HG03039 (cell line): ENCODE results near the gene SEMA3A.

Experiments used
- ATAC-seq: cut with Tn5 transposase; IDR thresholded peaks from one replicate; pipeline ENCODE4 v1.9.1; 2021; ENCODE audit warnings: mild to moderate bottlenecking, moderate library complexity; ENCODE audit not compliant: unreplicated experiment

The SEMA3A gene

DNA sequence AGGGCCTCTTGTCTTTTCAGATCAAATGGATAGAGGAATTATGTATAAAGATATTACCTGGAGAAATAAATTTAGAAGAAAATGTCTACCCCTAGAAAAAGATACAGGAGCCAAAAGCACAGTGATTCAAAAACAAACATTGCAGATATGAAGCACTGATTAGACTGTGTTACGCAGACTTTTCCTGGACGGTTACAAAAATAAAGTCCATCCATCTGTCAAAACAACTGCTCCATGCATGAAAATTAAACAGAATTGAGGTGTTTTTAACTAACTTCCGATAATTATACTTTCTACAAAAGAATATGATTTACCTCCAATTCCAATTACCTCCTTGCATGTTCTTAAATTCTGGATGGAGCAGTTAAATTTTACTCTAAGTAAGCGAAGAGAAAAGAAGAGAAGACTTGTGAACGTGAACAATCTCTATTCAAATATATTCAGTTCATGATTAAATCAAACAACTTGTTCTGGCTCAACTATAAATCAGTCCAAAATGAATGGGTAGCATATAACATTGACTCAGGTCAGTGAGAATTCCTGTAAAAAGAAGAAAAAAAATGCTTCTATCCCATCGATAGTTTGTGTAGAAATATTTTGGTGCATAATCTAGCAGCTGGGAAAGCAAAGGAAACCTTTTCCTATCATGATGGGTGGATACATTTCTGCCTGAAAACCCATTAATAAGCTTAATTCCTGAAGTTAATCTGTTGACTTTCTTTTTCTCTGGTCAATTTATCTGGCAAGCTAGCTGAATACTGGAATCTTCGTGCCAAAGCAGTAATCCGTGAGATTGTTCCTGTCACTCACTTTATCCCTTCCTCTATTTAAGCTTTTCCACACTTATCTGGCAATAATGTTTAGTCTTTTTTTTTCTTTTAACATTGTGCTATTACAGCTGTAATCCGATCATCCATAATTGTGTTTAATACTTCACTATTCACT lies 80.4 kb downstream of the SEMA3A start:
- ATAC-seq = no peak

DNA sequence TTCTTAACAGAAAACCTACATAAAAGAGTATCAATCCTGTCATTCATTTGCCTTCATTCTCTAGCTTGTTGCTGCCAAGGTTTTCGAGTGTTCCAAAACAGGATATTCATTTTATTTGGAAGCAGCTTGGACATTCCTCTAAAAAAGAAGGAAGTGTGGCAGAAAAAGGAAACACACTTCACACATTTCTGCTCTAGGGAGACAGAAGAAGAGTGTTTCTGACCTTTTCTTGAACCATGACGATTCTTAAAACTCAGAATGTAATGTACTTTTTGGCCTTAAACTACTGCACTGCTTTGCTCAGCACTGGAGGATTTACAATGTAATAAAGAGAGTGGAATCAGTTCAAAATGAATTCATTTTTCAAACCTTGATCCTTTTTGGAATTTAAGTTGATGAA lies 81.3 kb downstream of the SEMA3A start:
- no peak for ATAC-seq

DNA sequence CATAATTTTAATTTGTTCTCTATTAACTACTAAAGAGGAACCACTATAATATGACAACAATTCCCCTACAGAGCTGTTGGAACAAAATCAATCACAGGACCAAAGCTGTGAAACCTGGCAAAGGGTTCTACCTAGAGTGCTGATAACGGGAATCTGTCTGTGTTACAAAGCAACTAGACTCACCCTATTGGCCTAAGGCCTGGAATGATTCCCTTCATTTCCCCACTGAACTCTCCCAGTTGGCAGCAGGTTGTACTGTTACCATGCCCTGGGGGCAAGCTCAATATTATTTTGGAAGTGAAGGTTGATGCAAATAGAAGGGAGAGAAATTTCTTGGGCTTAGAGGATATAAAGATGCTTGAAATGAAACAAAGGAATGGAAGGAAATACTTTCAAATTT lies 81.8 kb downstream of the SEMA3A start:
- ATAC-seq = no peak

DNA sequence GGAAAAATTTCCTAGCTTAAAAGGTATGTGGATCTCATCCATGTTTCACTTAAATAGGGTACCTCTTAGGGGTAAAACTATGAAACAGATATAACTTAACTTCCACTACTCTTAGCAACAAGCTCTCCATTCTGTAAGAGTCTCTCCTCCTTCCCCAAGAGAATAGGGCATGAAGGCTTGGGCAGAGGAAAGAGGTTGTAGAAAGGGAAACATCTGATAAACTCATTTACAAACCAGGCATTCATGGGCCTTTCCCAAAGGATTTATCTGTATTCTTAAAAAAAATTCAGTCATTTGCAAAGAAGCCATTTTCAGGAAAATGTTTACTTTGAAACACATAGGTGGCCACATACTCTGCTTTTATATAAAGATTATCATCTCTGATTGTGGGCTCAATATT lies 82.7 kb downstream of the SEMA3A start:
- no peak for ATAC-seq

DNA sequence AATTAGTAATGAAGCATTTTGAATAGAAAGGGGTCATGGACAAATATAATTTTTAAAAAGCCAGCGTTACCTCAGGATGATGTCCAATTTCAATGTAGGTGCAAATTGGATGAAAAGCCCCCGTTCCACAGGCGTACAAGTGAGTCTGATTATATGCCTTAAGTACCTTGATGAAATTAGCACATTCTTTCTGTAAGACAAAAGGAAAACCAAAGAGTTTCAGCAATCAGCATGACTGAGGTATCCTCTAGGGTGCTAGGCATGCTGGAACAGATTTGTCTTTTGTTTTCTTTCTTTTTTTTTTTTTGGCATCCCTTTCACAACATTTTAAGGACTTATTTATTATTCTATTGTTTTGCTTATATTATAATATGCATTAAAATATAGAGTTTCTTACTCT lies 84.2 kb downstream of the SEMA3A start:
- no peak for ATAC-seq

DNA sequence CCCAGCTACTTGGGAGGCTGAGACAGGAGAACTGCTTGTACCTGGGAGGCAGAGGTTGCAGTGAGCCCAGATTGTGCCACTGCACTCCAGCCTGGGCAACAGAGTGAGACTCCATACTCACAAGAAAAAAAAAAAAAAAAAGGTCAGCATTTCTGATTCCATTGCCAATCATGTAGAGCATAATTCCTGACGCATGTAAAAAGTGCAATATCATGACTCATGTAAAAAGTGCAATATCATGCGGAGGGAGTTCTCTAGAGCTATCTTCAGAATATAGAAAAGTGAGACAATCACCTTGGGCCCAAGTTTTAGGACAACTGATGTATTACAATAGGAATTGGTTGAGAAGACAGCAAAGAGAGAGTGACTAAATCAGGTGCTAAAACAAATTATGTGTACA lies 85.8 kb downstream of the SEMA3A start:
- ATAC-seq = no peak

DNA sequence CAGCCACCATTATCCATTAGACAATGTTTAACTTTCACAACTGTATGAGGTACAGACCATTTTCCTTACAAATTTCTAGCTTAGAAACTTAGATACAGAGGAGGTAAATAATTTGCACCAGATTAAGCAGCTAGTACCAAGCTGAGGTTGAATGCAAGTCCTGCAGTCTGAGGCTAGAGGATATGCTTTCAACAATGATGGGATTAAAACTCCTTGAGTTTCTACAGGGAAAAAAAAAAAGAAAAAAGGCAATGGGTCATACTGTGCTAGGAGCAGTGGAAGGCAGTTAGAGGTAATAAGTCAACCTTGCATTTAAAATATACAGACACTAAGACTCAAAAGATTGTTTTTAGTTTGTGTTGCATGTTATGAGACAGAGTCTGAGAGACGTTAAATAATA lies 86.5 kb downstream of the SEMA3A start:
- no peak for ATAC-seq

DNA sequence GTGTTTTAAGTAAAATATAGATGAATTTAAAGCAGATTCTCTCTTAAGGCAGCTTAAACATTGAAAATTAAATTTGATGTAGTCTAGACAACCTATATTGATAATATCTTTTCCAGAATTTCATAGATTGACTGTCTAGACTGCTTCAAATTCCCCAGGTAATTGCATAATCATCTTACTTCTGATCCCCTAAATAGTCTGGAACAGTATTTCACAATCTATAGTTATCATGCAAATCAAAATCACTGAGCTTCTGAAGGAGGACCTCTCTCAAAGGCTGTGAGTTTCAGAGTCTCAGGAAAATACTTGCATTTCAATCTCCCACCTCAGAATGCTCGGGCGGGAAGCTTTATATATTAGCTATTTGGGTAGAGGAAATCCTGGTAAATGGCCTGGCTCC lies 87.3 kb downstream of the SEMA3A start:
- no peak for ATAC-seq

DNA sequence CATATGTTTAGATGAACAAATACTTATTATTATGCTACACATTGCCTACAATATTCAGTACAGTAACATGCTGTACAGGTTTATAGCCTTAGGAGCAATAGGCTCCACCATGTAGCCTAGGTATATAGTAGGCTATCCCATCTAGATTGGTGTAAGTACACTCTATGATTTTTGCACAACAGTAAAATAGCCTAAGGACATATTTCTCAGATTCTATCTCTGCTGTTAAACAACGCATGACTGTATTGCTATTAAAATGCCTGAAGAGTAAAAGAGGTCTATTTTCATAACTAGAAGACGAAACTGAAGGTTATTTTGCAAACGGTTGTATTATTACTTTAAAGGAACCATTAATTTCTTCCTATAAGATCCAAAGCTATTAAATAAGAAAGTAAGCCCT lies 88.3 kb downstream of the SEMA3A start:
- no peak for ATAC-seq

DNA sequence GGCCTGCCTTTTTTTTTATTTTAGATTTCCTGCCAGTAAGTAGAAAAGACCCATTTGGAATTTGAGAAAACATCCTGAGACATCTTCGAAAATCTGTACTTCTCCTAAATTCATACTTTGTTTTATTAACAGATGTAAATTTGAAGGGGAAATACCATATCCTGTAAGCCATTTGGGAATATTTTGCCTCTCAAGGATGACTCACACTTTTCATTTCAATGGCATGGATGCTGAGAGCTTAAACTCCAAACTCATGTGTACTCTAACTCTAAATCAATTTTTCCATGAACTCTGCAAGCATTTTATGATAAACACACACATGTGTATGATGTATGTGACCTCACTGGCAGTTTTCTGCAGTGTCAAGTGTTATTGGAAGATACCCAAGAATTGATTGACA lies 89.0 kb downstream of the SEMA3A start:
- no peak for ATAC-seq

DNA sequence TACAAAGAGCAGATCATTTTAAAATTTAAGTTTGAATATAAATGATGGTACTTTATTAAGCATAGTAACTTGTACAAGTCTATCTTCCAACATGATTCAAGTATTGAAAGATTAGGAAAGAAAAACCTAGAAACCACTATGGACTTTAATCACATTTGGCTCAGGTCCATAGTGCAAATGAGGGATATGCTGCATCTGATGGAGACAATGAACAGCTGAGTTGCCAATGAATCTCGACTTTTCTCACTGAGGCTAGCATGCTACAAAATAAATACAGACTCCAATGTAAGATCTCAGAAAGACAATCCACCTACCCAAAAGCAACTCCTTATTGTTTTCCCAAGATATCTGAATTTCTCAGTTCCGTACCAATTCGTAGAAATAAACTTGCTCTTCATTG lies 89.8 kb downstream of the SEMA3A start:
- no peak for ATAC-seq

DNA sequence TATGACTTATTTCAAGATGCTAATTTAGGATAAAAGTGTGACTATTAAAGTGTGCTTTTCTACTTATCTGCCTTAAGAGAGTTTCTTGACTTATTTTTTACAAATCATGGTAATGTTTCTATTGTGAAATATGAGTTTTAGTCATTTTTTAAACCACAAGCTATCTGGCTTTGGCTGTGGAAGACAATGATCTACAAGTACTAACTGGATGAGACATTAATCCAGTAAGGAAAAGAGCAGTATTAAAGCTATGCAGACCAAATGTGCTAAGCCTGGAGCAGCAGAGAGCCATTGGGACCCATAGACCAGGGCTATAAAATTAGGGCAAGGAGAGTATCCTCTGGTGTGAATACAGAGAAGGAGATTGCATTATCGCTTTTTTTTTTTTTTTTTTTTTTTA lies 92.4 kb downstream of the SEMA3A start:
- no peak for ATAC-seq

DNA sequence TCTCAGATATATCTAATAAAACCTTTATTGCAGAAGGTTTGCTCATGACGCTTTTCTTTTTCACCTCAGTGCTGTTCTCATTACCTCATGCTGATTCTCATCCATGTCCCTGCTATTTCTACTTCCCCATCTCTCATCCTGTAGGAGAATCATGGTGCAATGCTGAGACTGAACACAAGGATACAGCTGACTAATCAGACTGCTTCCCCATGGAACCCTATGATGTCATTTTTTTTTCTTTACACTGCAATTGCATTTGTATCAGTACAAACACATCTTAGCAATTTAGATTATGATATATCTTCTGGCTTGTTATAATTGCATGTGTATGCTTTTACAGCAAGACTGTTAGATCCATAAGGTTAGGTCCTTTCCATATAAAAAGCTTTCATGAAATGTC lies 93.7 kb downstream of the SEMA3A start:
- ATAC-seq = no peak

DNA sequence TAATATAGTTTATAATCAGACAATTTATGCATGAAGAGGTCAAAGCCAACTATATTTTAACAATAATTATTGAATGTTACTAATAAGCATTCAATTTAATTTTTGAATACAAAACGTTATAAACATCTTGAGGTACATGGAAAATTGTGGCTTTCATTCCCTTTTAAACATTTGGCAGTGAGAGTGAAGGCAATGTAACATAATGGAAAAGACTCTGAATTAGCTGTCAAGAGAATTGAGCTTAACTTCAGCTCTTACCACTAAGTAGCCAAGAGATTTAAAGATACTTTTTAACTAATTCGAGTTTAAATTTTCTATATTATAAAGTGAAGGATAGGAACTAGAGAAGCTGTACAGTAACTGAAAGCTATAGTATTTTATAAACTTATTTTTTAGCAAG lies 98.6 kb downstream of the SEMA3A start:
- no peak for ATAC-seq

DNA sequence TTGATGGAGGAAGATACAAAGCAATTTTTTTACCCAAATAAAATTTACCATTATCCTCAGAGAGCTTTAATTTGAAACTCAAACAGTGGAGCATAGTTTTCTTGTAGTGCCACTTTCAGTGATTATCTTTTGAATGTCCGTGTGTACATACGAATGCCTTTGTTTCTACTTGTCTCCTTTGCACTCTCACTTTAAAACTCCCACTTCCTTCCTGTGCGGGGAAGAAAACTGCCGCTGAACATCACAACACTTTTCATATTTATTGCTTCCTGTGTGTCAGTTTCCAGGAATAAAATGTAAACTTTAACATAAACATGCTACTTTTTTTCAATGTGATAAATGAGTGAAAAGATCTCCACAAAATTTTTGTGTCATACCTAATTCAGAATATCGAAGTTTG lies 102.4 kb downstream of the SEMA3A start:
- ATAC-seq = no peak

DNA sequence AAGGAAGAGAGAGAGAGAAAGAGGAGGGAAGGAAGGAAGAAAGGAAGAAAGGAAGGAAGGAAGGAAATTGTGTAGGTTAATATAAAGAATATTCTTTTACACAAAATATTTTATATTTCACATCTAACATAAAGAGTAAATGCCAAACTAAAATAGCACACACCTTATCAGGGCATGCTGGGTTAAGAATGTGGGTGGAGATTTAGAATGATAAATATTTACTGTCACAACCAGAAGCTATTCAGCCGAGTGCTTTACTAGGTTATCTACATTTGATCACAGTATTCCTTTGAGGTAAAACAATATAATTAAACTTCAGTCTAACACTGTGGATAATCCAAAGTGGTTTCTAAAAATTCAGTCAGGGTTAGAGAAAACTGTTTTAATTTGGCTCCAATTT lies 103.3 kb downstream of the SEMA3A start:
- ATAC-seq = no peak

DNA sequence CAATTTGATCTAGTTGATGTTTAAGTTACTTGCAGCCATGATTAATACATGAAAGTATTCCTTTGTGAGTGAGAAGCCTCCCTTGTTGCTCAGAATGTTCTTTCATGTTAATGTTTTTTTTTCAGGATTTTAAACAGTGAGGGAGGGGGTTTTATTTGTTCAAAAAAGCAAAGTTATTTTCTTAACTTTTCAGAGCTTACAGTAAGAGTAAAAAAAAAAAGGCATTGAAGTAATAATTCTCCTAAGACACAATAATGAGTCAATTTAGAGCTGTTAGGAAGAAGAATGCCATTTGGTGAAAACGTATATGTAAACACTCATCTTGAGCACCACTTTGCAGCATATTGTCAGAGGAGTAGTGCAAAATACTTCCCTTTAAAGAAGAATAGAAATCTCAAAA lies 105.8 kb downstream of the SEMA3A start:
- ATAC-seq = no peak

DNA sequence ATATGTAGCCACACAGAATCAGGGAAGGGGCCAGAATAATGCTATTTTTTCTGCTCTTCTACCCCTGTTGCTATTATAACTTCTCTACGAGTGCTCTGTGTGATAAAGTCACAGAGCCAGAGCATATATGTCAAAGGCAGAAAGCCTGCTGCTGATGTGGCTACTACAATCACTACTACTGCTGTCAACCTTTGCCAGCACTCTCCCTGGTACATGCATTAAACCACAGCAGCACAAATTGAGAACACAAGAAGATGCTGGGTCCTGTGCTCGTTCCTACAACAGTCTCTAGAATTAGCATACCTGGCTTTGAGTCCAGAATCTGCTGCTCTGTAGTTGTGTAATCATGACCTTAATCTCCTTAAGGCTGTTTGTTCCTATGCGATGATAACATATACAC lies 108.6 kb downstream of the SEMA3A start:
- ATAC-seq = no peak

DNA sequence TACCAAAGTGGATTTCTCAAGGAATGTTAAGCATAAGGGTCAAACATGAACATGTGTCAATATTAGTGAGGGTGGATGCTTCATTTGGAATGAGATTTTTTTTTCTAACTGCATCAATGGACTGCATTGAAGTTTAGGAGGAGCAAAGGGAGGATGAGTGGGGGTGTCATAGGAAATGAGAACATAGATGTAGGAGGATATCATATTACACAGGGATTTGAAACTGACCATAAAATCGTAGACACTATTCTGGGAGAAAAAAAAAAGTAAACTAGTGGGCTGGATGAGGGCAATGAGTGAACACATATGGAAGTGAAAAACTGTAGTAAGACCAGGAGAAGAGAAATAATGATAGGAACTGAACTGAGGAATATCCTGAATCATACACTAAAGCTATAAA lies 109.4 kb downstream of the SEMA3A start:
- no peak for ATAC-seq

DNA sequence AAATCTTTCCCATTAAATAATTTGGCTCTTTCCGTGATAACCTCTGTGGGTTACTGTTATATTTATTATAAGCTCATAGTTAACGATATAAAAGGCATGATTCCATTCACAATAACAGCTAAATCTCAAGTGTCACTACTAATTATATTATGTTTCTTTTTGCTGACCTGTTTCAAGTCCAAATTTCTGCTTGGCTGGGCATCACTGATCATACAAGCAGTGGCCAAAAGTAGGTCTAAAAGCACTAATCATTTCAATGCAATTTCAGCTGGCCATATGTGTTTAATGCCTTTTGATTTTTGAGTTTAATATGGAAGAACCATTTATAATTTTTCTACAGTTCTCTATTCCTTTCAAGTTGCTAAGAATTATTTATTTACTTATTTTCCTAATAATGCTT lies 110.7 kb downstream of the SEMA3A start:
- no peak for ATAC-seq

DNA sequence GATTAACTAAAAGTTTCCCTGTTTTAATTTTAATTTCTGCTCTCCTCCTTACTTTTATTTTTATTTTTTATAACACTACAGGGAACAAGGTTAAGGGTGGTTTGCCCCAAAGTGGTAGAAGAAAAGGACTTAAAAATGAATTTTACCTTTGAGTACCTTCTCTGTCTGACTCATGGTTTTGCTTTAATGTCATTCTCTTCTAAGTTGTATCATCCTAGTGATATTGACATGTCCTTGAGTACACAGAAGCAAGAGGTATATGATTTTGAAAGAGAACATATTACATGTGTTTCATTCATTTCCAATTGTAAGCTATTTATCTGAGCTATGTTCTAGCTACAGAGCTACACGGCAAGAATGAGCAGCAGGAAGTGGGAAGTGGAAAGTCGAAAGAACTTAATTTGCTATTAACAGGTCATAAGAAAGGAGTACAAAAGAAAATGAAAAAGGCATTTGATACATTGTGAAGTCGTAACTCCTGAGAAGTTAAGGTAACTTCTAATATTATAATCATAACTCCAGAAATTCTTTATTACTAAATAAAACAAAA lies 112.5 kb downstream of the SEMA3A start:
- ATAC-seq = no peak

DNA sequence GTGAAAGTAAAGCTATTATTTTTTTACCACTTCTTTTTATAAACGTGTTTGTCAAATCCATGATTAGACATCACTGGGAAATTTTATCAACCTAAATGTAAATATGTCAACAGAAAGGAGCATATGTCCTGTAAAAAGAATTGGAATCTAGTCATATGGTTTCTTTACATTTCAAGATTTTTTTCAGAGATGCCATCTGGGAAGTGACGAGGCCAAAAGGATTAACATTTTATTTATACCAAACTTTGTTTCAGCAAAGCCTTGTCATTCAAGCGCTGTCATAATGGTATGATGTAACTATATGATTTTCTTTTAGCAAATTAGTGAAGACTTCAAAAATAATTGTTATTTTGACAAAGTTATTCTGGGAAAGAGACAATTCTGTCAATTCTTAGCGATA lies 117.3 kb downstream of the SEMA3A start:
- no peak for ATAC-seq

DNA sequence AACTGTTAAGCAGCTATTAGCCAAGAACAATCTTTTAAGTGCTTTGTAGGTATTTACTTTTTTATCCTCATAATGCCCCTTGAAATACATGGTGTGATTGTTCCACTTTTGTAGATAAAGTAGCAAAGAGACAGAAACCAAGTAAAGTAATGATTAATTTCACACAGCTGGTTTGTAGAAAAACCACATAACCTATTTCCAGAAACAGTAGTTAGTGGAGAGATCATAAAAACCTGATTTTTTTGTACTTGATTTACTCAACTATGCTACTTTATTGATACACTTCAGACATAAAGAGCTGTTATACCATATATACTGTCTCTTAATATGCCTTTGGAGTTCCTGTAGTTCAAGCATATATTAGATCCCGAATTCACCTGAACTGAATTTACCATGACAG lies 118.4 kb downstream of the SEMA3A start:
- ATAC-seq = no peak
